Measurements from ENCODE around the gene LCN10. TPM values are rescaled to one million over a fixed set of nuclear protein-coding genes. Genes with fewer than 3 reads are reported as not detected.

Gene LCN10
- total RNA-seq, 1 donor from 2014 or later = 10.6 TPM

DNA sequence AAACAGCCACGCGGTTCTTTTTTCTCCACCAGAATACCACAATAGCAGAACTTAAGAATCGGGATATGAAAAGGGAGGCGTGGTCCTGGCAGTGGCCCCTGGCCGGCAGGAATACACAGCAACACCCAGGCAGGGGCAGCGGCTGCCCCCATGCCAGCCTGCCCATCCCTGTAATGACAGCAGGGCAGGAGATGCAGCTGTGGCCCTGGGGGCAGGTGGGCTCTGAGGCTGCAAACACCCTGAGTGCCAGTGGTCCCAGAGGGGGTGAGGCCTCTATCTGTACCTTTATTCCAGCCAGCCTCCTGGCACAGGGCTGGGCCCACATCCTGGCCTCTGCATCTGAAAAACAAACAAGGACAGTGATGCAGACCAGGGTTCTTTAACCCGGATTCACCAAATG is 18.0 kb downstream of the LCN10 start:
- no peak for DNase-seq
- no peak for ATAC-seq
- intact Hi-C loops (cut with micrococcal nuclease) = no loop called here

DNA sequence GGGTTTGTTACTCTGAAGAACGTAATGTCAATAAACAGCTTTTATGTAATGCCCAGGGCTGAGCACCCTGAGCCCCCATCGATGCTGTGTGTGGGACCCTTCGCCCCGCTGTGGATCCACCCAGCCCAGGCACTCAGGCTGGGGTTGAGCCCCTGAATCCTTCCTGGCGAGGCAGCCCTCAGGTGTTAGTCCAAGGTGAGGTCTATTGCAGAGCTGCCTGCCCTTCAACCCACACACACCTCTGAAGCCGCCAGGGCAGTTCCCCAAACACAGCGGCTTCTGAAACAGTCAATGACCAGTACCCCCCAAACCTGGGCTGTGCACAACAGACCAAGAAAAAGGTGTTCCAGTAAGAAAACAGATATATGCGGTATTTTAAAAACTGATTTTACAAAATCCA is 18.8 kb downstream of the LCN10 start:
- intact Hi-C loops (cut with micrococcal nuclease) = no loop called here
- DNase-seq (no peak), ATAC-seq (no peak)

DNA sequence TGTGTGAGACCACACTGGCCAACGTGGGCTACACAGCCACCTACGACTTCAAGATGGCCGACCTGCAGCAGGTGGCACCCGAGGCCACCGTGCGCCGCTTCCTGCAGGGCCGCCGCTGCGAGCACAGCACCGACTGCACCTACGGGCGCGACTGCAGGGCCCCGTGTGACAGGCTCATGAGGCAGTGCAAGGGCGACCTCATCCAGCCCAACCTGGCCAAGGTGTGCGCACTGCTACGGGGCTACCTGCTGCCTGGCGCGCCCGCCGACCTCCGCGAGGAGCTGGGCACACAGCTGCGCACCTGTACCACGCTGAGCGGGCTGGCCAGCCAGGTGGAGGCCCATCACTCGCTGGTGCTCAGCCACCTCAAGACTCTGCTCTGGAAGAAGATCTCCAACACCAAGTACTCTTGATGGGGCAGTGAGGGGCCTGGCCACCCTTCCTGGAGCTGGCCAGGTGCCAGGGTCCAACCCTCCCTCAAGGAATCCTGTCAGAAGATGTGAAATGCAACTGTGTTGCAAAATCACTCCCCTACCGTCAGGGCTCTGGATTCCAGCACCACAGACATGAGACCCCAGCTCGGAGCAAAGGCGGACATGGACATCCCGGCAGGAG is 19.3 kb downstream of the LCN10 start:
- intact Hi-C loops (cut with micrococcal nuclease) = no loop called here
- no peak for DNase-seq
- ATAC-seq = no peak

DNA sequence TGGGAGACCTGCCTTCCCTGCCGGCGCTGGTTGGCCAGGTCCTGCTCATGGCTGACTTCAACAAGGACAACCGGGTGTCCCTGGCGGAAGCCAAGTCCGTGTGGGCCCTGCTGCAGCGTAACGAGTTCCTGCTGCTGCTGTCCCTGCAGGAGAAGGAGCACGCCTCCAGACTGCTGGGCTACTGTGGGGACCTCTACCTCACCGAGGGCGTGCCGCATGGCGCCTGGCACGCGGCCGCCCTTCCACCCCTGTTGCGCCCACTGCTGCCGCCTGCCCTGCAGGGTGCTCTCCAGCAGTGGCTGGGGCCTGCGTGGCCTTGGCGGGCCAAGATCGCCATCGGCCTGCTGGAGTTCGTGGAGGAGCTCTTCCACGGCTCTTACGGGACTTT is 19.8 kb downstream of the LCN10 start:
- intact Hi-C loops (cut with micrococcal nuclease) = no loop called here
- no peak for DNase-seq
- no peak for ATAC-seq

DNA sequence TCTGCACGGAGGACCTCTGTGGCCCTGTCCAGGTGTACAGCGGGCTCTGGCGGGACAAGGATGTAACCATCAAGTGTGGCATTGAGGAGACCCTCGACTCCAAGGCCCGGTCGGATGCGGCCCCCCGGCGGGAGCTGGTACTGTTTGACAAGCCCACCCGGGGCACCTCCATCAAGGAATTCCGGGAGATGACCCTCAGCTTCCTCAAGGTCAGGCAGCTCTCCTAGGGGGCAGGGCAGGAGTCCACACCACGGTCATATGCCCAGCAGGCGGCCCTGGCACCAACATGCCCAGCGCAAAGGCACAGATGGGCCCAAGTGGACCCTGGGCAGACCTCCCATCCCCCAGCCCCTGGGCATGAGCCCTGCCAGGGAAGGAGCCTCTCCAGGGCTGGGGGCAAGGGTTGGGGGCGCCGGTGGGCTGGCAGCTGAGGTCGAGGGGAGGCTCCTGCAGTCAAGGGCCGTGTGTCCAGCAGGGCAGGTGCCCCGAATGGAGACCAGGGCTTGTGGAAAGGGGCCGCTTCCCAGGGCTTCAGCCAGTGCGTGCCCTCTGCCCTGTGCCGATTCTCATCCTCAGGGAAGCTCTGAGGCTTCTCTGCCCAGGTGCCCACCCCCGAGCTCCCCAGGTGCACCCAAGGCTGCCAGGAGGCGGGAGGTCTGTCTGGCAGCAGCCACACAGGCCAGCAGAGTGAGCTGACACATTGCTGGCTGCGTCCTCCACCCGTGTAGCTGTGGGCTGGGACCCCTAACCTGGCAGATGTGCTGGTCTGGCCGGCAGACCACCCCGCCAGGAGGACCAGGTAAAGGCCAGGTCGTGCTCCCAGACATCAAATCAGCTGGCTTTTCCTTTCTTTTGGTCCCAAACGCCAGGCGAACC is 20.4 kb downstream of the LCN10 start:
- intact Hi-C loops (cut with micrococcal nuclease) = no loop called here
- ATAC-seq (peak; percentile 4), DNase-seq (no peak)

DNA sequence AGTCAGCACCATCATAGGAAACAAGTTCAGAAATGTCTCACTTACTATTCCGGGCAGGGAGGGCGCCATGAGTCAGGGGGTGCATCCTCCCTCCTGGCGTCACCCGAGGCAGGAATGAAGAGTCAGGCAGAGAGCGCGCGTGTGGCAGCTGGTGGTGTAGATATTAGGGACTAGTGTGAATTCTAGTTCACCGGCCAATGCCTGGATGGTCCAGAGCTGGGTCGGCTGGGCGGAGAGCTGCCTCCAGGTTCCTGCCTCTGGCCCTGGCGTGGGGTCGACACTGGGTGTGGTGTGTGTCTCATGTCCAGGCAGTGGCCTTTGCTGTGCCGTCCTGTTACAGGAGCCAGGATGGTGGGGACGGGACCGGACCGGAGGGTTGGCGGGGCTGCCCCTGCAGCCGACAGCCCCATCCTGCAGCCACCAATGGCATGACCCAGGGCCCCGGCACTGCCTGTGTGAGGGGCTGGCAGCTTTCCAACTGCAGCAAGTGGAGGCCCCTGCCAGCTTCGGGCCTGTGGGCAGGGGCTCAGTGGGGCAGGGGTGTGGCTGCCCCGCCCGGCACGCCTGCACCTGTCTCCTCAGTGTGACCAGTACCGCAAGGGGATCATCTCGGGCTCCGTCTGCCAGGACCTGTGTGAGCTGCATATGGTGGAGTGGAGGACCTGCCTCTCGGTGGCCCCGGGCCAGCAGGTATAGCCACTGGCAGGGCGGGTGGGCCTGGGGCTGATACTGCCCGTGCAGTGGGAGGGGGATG is 21.2 kb downstream of the LCN10 start:
- intact Hi-C loops (cut with micrococcal nuclease) = no loop called here
- DNase-seq (peak; percentile 52), ATAC-seq (peak; percentile 28)

DNA sequence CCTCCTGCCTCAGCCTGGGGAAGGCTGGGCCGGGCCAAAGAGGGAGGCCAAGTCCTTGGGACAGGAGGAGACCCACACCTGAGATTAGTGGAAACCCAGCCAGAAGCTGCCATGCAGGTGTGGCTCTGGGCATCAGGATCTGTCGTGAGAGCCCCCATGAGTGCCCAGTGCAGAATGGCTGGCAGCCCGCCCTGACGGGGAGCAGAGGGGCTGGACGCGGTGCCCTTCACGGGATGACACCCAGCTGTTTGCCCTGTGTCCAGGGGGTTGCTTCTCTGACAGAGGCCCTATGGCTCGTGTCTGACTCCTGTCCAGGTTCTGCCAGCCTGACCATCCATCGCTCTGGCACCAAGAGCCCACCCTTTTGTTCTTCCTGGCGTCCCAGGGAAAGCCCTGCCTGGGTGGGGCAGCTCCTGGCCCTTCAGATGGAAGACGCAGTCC is 21.8 kb downstream of the LCN10 start:
- peak; percentile 2 for ATAC-seq
- intact Hi-C loops (cut with micrococcal nuclease) = no loop called here

DNA sequence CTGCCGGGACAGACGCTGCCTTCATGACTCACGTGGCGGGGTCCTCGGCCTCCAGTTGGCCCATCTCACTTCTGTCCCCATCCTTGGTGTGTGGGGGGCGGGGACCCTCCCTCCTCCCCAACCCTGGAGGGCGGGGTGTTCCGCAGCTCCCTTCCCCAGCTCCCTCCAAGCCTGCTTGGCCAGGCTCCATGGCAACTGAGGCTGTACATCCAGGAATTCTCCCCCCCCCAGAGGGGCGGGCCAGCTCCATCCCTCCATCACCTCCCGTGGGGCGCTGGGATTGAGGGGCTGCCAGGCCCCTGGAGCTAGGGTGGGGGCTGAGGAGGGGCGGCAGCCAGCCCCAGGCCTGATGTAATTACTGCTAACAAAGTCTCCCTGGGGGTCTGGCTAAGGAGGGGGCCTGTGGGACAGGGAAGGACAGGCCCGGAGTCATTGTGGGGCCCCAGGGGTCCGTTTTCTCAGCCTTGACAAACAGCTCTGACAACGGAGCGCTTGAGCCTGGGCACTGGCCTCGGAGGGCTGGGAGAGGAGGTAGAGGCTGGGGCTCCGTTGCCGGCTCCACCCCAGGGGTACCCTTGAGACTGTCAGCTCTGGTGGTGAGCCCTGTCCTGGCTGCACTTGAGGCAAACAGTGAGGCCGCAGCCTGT is 22.4 kb downstream of the LCN10 start:
- intact Hi-C loops (cut with micrococcal nuclease) = no loop called here
- ATAC-seq (peak; percentile 9), DNase-seq (peak; percentile 62)

More for the DNA sequence above, 21.8 kb downstream of the LCN10 start:
- DNase-seq = no peak

DNA sequence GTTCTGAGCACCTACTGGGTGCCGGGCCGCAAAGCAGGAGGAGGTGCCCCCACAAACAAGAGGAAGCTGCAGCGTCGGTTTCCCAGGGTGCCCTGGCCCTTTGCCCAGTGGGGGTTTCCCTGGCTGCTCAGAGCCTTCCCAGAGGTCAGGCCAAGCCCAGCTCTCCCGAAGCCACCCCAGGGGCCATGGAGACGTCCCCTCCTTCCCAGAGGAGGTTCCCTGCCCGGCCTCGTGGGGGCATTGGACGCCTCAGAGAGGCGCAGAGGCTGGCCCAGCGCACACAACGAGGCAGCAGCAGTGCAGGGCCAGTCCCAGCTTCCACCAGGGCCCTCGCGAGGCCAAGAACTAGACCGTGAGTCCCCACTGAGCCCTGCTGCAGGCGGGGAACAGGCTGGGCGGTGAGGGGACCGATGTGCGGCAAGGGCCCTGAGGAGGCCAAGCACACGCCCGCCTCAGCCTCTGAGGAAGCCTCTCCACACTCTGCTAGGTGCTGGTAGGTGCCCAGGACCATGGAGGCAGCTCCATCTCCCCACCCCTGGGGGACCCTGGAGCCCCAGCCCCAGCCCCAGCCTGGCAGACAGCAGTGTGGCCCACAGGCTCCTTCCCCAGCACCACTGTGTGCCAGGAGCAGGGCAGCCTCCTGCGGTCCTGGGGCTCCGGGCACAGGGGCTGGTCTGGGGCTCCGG is 23.4 kb downstream of the LCN10 start:
- ATAC-seq = peak; percentile 1
- peak; percentile 62 for DNase-seq
- intact Hi-C loops (cut with micrococcal nuclease) = no loop called here

DNA sequence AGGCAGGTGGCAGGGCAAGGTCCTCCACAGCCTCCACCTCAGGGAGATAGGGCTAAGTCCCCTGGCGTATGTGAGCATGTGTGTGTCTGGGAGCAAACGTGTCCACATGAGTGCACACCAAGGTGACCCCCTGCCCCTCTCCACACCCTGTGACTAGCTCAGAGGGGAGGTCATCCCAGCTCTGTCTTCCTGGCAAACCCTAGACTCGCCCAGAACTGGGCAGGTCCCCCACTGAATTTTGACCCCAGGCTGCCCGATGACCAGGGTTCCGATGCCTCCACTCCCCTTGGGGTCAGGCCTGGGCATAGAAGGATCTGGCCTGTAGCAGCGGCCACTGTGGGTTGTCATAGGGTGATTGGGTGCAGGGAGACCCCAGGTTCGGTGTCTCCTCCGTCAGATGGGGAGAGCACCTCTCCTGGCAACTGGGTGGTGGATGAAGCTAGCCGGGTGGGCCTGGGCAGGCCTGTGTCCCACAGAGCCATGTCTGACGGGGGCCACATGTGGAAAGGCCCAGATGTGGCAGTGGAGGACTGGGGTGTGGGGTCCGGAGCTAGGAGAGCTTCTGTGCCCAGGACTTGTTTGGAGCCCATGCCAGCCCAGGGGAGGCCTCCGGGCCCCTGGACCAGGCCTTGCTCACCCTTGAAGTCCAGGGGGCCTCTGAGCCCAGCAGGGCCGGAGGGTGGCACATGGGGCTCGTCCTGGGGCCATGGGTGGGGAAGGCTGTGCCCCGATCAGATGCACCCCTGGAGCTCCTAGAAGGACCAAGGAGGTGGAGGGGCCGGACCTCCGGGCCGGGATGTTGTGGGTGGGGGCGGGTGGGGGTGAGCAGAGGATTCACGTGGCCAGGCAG is 24.2 kb downstream of the LCN10 start:
- intact Hi-C loops (cut with micrococcal nuclease) = no loop called here

DNA sequence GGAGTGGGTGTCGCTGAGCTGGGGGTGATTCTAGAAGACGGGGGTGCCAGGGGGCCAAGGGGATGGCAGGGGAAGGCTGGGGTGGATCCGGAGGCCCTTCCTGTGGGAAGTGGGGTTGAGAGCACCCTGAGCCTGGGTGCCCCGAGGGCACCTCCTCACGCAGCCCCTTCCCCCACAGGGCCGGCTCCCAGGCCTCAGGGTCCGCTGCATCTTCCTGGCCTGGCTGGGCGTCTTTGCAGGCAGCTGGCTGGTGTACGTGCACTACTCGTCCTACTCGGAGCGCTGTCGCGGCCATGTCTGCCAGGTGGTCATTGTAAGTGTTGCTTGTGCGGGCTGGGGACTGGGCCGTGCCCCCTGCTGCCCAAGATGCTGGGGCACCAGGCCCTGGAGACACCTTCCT is 25.3 kb downstream of the LCN10 start:
- DNase-seq (no peak), ATAC-seq (no peak)
- intact Hi-C loops (cut with micrococcal nuclease) = no loop called here

More for the DNA sequence above, 24.2 kb downstream of the LCN10 start:
- no peak for ATAC-seq
- no peak for DNase-seq

DNA sequence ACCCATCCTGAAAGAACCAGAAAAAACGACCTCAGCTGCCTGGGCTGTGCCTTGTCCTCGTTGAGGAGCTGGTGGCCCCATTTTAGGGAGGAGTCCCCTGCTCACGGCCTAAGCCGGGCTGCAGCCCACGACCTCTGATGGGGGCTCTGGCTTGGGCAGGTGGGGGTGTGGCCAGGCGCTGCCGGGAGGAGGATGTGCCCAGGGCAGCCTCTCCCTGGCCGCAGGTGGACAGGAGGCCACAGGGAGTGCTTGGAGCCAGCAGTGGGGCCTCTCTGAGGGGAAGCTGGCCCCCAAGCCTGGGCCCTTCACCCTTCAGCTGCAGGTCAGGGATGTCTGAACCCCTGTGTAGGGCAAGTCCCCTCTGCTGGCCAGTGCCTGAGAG is 27.9 kb downstream of the LCN10 start:
- ATAC-seq (peak; percentile 5), DNase-seq (no peak)
- intact Hi-C loops (cut with micrococcal nuclease) = no loop called here

DNA sequence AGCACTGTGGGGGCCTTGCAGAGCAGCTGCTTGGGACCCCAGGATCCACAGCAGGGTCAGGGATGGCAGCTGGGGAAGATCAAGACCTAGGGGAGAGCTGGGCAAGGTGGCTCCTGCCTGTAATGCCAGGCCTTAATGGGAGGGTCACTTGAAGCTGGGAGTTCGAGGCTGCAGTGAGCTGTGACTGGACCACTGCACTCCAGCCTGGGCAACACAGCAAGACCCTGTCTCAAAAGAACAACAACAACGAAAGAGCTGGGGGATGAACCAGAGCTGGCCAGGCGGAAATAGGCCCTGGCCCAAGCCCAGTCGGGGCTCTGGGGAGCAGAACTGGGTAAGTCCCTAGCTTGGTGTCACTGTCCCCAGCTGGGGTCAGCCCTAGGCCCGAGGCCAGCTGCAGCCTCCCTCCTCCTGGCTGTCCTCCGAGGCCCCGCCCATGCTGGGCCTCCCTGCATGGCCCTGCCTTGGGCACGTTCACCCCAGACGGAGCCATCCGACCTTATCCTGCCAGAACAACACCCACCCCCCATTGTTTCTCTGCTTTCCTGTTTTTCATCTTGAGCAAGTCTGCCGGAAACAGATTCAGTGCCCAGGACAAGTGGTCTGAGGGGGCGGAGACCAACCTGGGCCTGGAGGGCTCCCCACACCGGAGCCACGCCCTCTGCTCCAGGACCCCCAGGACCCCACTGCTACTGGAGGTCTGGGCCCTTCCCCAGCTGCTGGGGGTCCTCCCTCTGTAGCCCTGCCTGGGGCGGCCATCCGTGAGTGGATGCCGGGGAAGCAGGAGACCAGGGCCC is 28.4 kb downstream of the LCN10 start:
- intact Hi-C loops (cut with micrococcal nuclease) = no loop called here
- DNase-seq (peak; percentile 74), ATAC-seq (peak; percentile 59)

DNA sequence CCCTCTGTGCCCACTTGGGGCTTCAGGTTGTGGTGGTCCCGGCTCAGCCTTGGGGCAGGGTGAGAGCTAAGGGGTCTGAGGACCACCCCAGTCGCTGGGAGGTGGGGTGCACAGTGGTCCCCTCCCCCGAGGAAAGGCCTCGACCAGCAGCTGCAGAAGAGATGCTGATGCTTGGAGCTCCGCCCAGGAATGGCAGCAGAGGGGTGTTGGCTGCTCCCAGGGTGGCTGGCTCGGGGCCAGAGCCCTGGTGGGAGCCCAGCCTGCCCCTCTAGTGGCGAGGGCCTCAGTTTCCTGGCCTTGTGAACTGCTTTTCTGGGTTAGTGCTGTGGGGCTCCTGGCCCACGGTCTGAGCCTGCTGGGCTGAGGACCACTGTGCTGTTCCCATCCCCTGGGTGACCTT is 29.2 kb downstream of the LCN10 start:
- intact Hi-C loops (cut with micrococcal nuclease) = no loop called here
- peak; percentile 6 for ATAC-seq
- DNase-seq = no peak

DNA sequence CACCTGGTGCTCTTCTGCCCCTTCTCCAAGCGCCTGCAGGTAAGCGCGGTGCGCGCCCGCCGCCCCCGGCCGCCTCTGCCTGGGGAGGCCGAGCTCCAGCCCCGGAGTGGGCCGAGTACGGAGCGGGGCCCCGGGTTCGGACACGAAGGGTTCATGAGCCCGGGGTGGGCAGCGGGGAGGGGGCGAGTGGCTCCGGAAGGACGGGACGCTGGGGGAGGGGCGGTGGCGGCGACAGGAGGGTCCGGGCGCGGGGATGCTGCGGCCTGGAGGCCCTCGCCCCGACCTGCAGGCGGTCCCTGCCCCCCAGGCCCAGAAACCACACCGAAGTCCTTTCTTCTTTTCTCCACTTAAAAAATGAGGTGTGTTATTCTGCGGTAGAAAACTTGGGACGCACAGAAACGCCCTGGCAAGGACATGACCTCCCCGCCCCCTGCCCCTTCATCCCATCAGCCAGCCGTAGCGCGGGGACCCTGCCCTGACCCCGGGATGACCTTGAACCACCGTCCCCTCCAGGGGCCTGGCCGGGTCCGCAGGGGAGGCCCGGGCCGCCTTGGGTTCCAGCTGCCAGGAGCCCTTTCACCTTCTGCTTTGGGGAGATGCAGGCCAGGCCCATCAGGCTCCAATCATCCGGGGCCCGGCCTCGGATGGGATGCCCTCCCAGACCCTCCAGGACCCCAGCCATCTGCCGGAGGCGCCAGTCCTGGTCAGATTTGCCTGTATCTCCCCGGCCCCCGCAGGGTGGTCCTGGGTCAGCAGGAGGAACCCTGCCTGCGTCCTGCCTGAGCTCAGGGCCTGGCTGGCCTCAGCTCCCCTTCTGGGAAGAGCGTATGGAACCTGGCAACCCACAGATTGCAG is 29.8 kb downstream of the LCN10 start:
- intact Hi-C loops (cut with micrococcal nuclease) = no loop called here
- ATAC-seq (peak; percentile 1), DNase-seq (no peak)

Measured in left ventricle myocardium superior (tissue), 1 donor.